H9 (cell line): ENCODE measurements around the gene DGKH. TPM values are rescaled to one million over a fixed set of nuclear protein-coding genes. Genes with fewer than 3 reads are reported as not detected.

ENCODE experiments used
- DNase-seq: peaks from one replicate; pipeline ENCODE4 v3.0.0-alpha.2; 2017
- H2AFZ ChIP-seq: one replicate; pipeline ENCODE4 v1.6.1; 2013; ENCODE audit warnings: mild to moderate bottlenecking, low read length, control low read depth, moderate library complexity
- H2AK5ac ChIP-seq: 2 replicates; pipeline ENCODE4 v1.6.1; 2013; ENCODE audit warnings: low read length, control low read depth, mixed read lengths; ENCODE audit not compliant: insufficient read length
- H2BK120ac ChIP-seq: one replicate; pipeline ENCODE4 v1.6.1; 2013; ENCODE audit warnings: low read depth, mild to moderate bottlenecking, low read length, control low read depth, inconsistent platforms; ENCODE audit not compliant: poor library complexity, severe bottlenecking
- H2BK12ac ChIP-seq: 2 replicates; pipeline ENCODE4 v1.6.1; 2013; ENCODE audit warnings: low read length, control low read depth, mixed read lengths, low read depth; ENCODE audit not compliant: insufficient read length
- H2BK15ac ChIP-seq: 2 replicates; pipeline ENCODE4 v1.6.1; 2013; ENCODE audit warnings: low read depth, low read length, control low read depth
- H2BK20ac ChIP-seq: one replicate; pipeline ENCODE4 v1.6.1; 2013; ENCODE audit warnings: low read depth, mild to moderate bottlenecking, low read length, control low read depth, inconsistent platforms; ENCODE audit not compliant: poor library complexity, severe bottlenecking
- H2BK5ac ChIP-seq: 2 replicates; pipeline ENCODE4 v1.6.1; 2013; ENCODE audit warnings: low read length, control low read depth, mixed read lengths; ENCODE audit not compliant: insufficient read length
- H3K14ac ChIP-seq: 2 replicates; pipeline ENCODE4 v1.6.1; 2013; ENCODE audit warnings: low read length, control low read depth; ENCODE audit not compliant: insufficient read depth
- H3K18ac ChIP-seq: 2 replicates; pipeline ENCODE4 v1.6.1; 2013; ENCODE audit warnings: low read depth, mild to moderate bottlenecking, mixed read lengths, low read length, control low read depth; ENCODE audit not compliant: insufficient read length
- H3K23ac ChIP-seq: 2 replicates; pipeline ENCODE4 v1.6.1; 2013; ENCODE audit warnings: low read length, control low read depth, mixed read lengths, low read depth; ENCODE audit not compliant: insufficient read length
- H3K23me2 ChIP-seq: 2 replicates; pipeline ENCODE4 v1.6.1; 2013; ENCODE audit warnings: low read depth, mild to moderate bottlenecking, mixed read lengths, low read length, control low read depth; ENCODE audit not compliant: insufficient read length, poor library complexity, severe bottlenecking
- H3K27ac ChIP-seq: 2 replicates; pipeline ENCODE4 v1.5.1; 2013; ENCODE audit warnings: low read length, control low read depth, mixed read lengths, low read depth; ENCODE audit not compliant: insufficient read length
- H3K27me3 ChIP-seq: 2 replicates; pipeline ENCODE4 v1.6.1; 2013; ENCODE audit warnings: low read length, control low read depth, inconsistent platforms; ENCODE audit not compliant: insufficient read depth
- H3K4ac ChIP-seq: 2 replicates; pipeline ENCODE4 v1.6.1; 2013; ENCODE audit warnings: low read depth, mild to moderate bottlenecking, control low read depth, inconsistent platforms, low read length, moderate library complexity
- H3K4me1 ChIP-seq: 2 replicates; pipeline ENCODE4 v1.6.1; 2013; ENCODE audit warnings: low read length, control low read depth, inconsistent platforms; ENCODE audit not compliant: insufficient read depth
- H3K4me2 ChIP-seq: 2 replicates; pipeline ENCODE4 v1.6.1; 2013; ENCODE audit warnings: low read length, control low read depth, mixed read lengths; ENCODE audit not compliant: insufficient read length, insufficient read depth
- H3K56ac ChIP-seq: 2 replicates; pipeline ENCODE4 v1.6.1; 2013; ENCODE audit warnings: low read depth, mild to moderate bottlenecking, mixed read lengths, low read length, control low read depth; ENCODE audit not compliant: insufficient read length
- H3K79me1 ChIP-seq: 2 replicates; pipeline ENCODE4 v1.6.1; 2013; ENCODE audit warnings: low read depth, mild to moderate bottlenecking, moderate library complexity, low read length, control low read depth, inconsistent platforms; ENCODE audit not compliant: insufficient read depth, poor library complexity, severe bottlenecking
- H3K79me2 ChIP-seq: 2 replicates; pipeline ENCODE4 v1.6.1; 2013; ENCODE audit warnings: low read length, control low read depth, inconsistent platforms; ENCODE audit not compliant: insufficient read depth
- H3K9ac ChIP-seq: 2 replicates; pipeline ENCODE4 v1.6.1; 2013; ENCODE audit warnings: low read length, control low read depth, mixed read lengths; ENCODE audit not compliant: insufficient read length; ENCODE audit errors: extremely low read depth
- H3K9me3 ChIP-seq: one replicate; pipeline ENCODE4 v1.6.1; 2013; ENCODE audit warnings: low read depth, low read length, inconsistent platforms; ENCODE audit not compliant: control insufficient read depth
- H3T11ph ChIP-seq: one replicate; pipeline ENCODE4 v1.6.1; 2013; ENCODE audit warnings: mild to moderate bottlenecking, low read length, control low read depth, inconsistent platforms
- H4K20me1 ChIP-seq: one replicate; pipeline ENCODE4 v1.6.1; 2013; ENCODE audit not compliant: control insufficient read depth, insufficient read length, insufficient read depth
- H4K5ac ChIP-seq: 2 replicates; pipeline ENCODE4 v1.6.1; 2013; ENCODE audit warnings: low read depth, mild to moderate bottlenecking, mixed read lengths, low read length, control low read depth; ENCODE audit not compliant: insufficient read length
- H4K8ac ChIP-seq: replicated peaks from 2 replicates; pipeline ENCODE4 v1.6.1; 2013; ENCODE audit warnings: low read length, control low read depth, mixed read lengths, low read depth; ENCODE audit not compliant: insufficient read length
- H4K91ac ChIP-seq: 2 replicates; pipeline ENCODE4 v1.6.1; 2013; ENCODE audit warnings: low read depth, mild to moderate bottlenecking, moderate library complexity, mixed read lengths, low read length, control low read depth; ENCODE audit not compliant: insufficient read length
- H3K27ac Mint-ChIP-seq, 3 experiments: 2 replicates in 2 of 3; 3 replicates in 1 of 3; pipeline ENCODE4 v1.8.0; 2020 to 2021; ENCODE audit warnings: mixed read lengths in 3 of 3, mild to moderate bottlenecking in 1 of 3, moderate library complexity in 1 of 3
- H3K27me3 Mint-ChIP-seq: 2 replicates; pipeline ENCODE4 v1.8.0; 2021; ENCODE audit warnings: low read depth, mild to moderate bottlenecking, moderate library complexity, mixed read lengths
- H3K36me3 Mint-ChIP-seq, 3 experiments: 2 replicates in 2 of 3; 3 replicates in 1 of 3; pipeline ENCODE4 v1.8.0; 2020 to 2021; ENCODE audit warnings: low read depth in 3 of 3, mixed read lengths in 3 of 3; ENCODE audit not compliant: insufficient read depth in 1 of 3
- H3K4me1 Mint-ChIP-seq, 2 experiments: 2 replicates each; pipeline ENCODE4 v1.8.0; 2020; ENCODE audit warnings: mixed read lengths in 2 of 2
- H3K4me3 Mint-ChIP-seq, 2 experiments: 2 replicates in 1 of 2; 3 replicates in 1 of 2; pipeline ENCODE4 v1.8.0; 2020 to 2021; ENCODE audit warnings: mild to moderate bottlenecking in 2 of 2, mixed read lengths in 2 of 2, moderate library complexity in 1 of 2
- H3K9me3 Mint-ChIP-seq, 2 experiments: 2 replicates in 1 of 2; 3 replicates in 1 of 2; pipeline ENCODE4 v1.8.0; 2020; ENCODE audit warnings: mild to moderate bottlenecking in 2 of 2, mixed read lengths in 2 of 2, moderate library complexity in 1 of 2
- CTCF ChIP-seq: fragments of 200-600 bp; sonication (generic); conservative IDR thresholded peaks from 3 replicates; pipeline ENCODE4 v1.8.0; 2021; ENCODE audit warnings: antibody characterized with exemption, mild to moderate bottlenecking
- WGBS: extraction: QIAGEN DNeasy Blood & Tissue Kit; methylation state at CpG from one replicate; pipeline ENCODE4 v1.1.7; 2013; ENCODE audit warnings: missing lambda C conversion rate, low lambda C conversion rate, mixed read lengths; ENCODE audit not compliant: insufficient read length; ENCODE audit errors: extremely low coverage; 5-methylcytosine and 5-hydroxymethylcytosine counted together
- total RNA-seq: library from RNA; stranded (reverse); gene quantifications from 2 replicates; pipeline ENCODE4 v1.2.1, GENCODE V29; 2021

Gene DGKH
- total RNA-seq, 1 experiment from 2014 or later, result 8.6 TPM

DNA sequence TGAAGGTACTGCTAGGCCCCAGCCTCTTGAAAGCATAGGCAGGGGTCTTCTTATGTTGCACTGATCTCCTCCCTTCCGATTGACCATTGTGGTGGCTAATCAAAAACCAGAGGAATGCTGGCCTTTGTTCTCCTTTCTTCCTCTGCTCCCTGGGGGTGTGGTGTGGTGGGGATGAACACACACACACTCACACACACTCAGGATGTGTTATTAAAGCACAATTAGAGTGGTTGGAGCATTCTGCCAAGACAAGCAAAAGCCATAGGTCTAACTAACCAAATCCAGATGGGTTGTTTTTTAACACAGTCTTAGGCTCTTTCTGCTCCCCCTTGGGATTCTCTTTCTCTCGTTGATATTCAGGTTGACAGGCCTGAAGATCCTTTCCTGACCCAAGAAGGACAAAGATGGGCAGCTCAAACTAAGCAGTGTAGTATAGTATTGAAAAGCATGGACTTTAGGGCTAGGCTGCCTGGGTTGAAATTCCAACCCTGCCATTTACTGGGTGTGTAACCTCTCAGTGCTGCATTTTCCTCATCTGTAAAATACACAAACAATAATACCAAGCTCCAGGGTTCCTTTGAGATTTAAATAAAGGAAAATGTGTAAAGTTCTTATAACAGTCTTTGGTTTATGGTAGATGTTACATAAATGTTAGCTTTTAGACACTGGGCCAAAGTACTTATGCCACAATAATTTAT, 25.5 kb upstream of the DGKH start:
- H4K5ac ChIP-seq, result no peak overlapping the region
- H3K9ac ChIP-seq, result no peak overlapping the region
- H3K18ac ChIP-seq, result no peak overlapping the region
- H3K27me3 Mint-ChIP-seq, result no peaks in the 10 kb centered on the region; the same call in 1 of the 2 replicates
- no peak overlapping the region for H3K14ac ChIP-seq
- H3K9me3 ChIP-seq, result no peaks in the 10 kb centered on the region
- no peak overlapping the region for H2BK120ac ChIP-seq
- H3K79me2 ChIP-seq, result no peaks in the 10 kb centered on the region
- no peak for DNase-seq
- no peak overlapping the region for H3K27ac ChIP-seq
- H3K27me3 ChIP-seq, result no peaks in the 10 kb centered on the region
- H3K23ac ChIP-seq, result no peak overlapping the region
- H3K4me2 ChIP-seq, result no peak overlapping the region
- peaks cover 2% of the 10 kb centered on the region in 2 experiments; a peak in 2 of 4 replicates for H3K4me1 Mint-ChIP-seq
- WGBS, result no CpG with 5 or more reads among the region's 2 CpGs
- H3K56ac ChIP-seq, result no peak overlapping the region
- H4K20me1 ChIP-seq, result no peaks in the 10 kb centered on the region
- H2AK5ac ChIP-seq, result no peak overlapping the region
- no peaks in the 10 kb centered on the region for H3K23me2 ChIP-seq
- H3K9me3 Mint-ChIP-seq, result no peaks in the 10 kb centered on the region
- H4K8ac ChIP-seq, result no peak overlapping the region
- H2BK5ac ChIP-seq, result no peak overlapping the region
- no peak overlapping the region for H2AFZ ChIP-seq
- no peak overlapping the region for H2BK12ac ChIP-seq
- no peak overlapping the region for H2BK20ac ChIP-seq
- no peak for TF ChIP-seq CTCF
- H3K36me3 Mint-ChIP-seq, result no peaks in the 10 kb centered on the region
- H4K91ac ChIP-seq, result no peak overlapping the region
- H3K4ac ChIP-seq, result no peak overlapping the region
- no peak overlapping the region for H3T11ph ChIP-seq
- H2BK15ac ChIP-seq, result no peak overlapping the region
- H3K4me3 Mint-ChIP-seq, result no peak overlapping the region
- no peaks in the 10 kb centered on the region for H3K79me1 ChIP-seq
- H3K4me1 ChIP-seq, result peaks cover 2% of the 10 kb centered on the region; the same call in 1 of the 2 replicates
- H3K27ac Mint-ChIP-seq, result no peak overlapping the region
